Right lobe of liver (tissue), 4 donors: ENCODE results near the gene IGSF9B.

Source experiments
- POLR2A ChIP-seq: fragments of 450-650 bp; IDR thresholded peaks from one replicate; pipeline ENCODE4 v1.6.1; 2017; ENCODE audit warnings: antibody characterized with exemption, mild to moderate bottlenecking
- TF ChIP-seq, protein P1 (sequence below), 4 donors: fragments of 200-600 bp in 3 of 4; fragments of 450-650 bp in 1 of 4; IDR thresholded peaks; one replicate each; pipeline versions ENCODE4 v1.5.1 to v1.8.0; 2016 to 2022; ENCODE audit warnings: antibody characterized with exemption in 4 of 4, mild to moderate bottlenecking in 2 of 4
- donor health status: DM: no; HTN: no; CAD: no.
- donor health status: DM: no; HTN: no; CAD: no.
- donor health status: DM: no; HTN: yes; CAD: no.

DNA sequence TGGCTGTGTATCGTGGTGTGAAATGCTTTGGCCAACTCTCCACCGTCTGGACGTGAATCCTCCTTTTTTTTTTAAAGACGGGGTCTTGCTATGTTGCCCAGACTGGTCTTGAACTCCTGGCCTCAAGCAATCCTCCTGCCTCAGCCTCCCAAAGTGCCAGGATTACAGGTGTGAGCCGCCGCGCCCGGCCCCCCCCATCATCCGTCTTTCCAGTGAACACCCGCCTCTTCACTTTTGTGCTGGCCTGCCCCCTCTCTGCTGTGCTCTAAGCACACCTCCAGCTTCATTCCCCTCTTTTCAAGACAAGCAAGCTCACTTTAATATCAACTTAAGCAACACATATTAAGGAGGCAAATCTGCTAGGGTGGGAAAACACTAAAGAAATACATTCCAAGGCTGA is 35.3 kb downstream of the IGSF9B start:
- TF ChIP-seq, protein P1, sequence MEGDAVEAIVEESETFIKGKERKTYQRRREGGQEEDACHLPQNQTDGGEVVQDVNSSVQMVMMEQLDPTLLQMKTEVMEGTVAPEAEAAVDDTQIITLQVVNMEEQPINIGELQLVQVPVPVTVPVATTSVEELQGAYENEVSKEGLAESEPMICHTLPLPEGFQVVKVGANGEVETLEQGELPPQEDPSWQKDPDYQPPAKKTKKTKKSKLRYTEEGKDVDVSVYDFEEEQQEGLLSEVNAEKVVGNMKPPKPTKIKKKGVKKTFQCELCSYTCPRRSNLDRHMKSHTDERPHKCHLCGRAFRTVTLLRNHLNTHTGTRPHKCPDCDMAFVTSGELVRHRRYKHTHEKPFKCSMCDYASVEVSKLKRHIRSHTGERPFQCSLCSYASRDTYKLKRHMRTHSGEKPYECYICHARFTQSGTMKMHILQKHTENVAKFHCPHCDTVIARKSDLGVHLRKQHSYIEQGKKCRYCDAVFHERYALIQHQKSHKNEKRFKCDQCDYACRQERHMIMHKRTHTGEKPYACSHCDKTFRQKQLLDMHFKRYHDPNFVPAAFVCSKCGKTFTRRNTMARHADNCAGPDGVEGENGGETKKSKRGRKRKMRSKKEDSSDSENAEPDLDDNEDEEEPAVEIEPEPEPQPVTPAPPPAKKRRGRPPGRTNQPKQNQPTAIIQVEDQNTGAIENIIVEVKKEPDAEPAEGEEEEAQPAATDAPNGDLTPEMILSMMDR (IDR thresholded peaks at IDR 0.05): no peak
- no peak for TF ChIP-seq POLR2A
